HCT116 (cell line): ENCODE data around the gene LRRC56. TPM values are rescaled to one million over a fixed set of nuclear protein-coding genes. Genes with fewer than 3 reads are reported as not detected.

Source experiments
- ATAC-seq: fragments of 200-7000 bp; cut with Tn5 transposase; 2 replicates; pipeline ENCODE4 v1.9.1; 2020; ENCODE audit warnings: mild to moderate bottlenecking, moderate library complexity
- BruUV-seq: library from RNA; stranded (reverse); fragments of 400-500 nt; replicated peaks from 2 replicates; lab custom pipeline; 2021; lab: Mats Ljungman, UMichigan
- CTCF ChIA-PET: fragments of 300-600 bp; sonication (Branson Sonifier 250); formaldehyde crosslinking; loops from one replicate; lab custom pipeline; 2021; ENCODE audit warnings: antibody characterized with exemption; lab: Charles Lee
- POLR2A ChIA-PET: fragments of 300-600, 350-600 bp; sonication (Branson Sonifier 250); formaldehyde crosslinking; loops from one replicate; lab custom pipeline; 2021; ENCODE audit warnings: antibody characterized with exemption; lab: Charles Lee
- RAD21 ChIA-PET, 2 experiments: fragments of 300-600 bp; sonication (Branson Sonifier 250); formaldehyde crosslinking; loops; one replicate each; lab custom pipeline; 2023; ENCODE audit warnings: low total read pairs in 2 of 2; ENCODE audit not compliant: uncharacterized antibody in 2 of 2, unreplicated experiment in 2 of 2, low non-redundant PET in 1 of 2; lab: Charles Lee
- DNase-seq: peaks from one replicate; pipeline ENCODE4 v3.0.0-alpha.2; 2010; ENCODE audit warnings: low read depth, low spot score
- H2AFZ ChIP-seq: fragments of 200-600 bp; shearing (Covaris generic), sonication (generic); 2 replicates; pipeline ENCODE4 v1.6.1; 2017; ENCODE audit warnings: low read depth, mixed run types, mixed read lengths, antibody characterized with exemption, low read length; ENCODE audit not compliant: poor library complexity, severe bottlenecking
- H3K27ac ChIP-seq: 2 replicates; pipeline ENCODE4 v1.5.1; 2012; ENCODE audit warnings: low read depth, low read length
- H3K27me3 ChIP-seq: fragments of 200-600 bp; sonication (generic); 2 replicates; pipeline ENCODE4 v1.6.1; 2016; ENCODE audit warnings: mixed run types, low read length, mixed read lengths; ENCODE audit not compliant: insufficient read depth
- H3K36me3 ChIP-seq, 2 experiments: fragments of 200-500 bp in 1 of 2; fragments of 200-600 bp in 1 of 2; sonication (Bioruptor generic) in 1 of 2; sonication (generic) in 1 of 2; 2 replicates each; pipeline versions ENCODE4 v1.5.1 to v1.6.1; 2014 to 2016; ENCODE audit warnings: low read length in 2 of 2, inconsistent platforms in 1 of 2, mixed read lengths in 1 of 2, mixed run types in 1 of 2; ENCODE audit not compliant: insufficient read depth in 2 of 2, control insufficient read depth in 1 of 2
- H3K4me1 ChIP-seq, 2 experiments: fragments of 200-600 bp in 1 of 2; sonication (generic) in 1 of 2; 2 replicates each; pipeline versions ENCODE4 v1.5.1 to v1.6.1; 2012 to 2017; ENCODE audit warnings: low read length in 2 of 2, inconsistent platforms in 1 of 2, mild to moderate bottlenecking in 1 of 2, mixed read lengths in 1 of 2, mixed run types in 1 of 2, moderate library complexity in 1 of 2; ENCODE audit not compliant: insufficient read depth in 2 of 2, control insufficient read depth in 1 of 2
- H3K4me2 ChIP-seq: fragments of 200-600 bp; sonication (generic); 2 replicates; pipeline ENCODE4 v1.6.1; 2017; ENCODE audit warnings: mixed run types, low read length, mixed read lengths
- H3K4me3 ChIP-seq, 2 experiments: fragments of 200-600 bp in 1 of 2; sonication (generic) in 1 of 2; replicated peaks in 1 of 2; 2 replicates each; pipeline ENCODE4 v1.5.1; 2011 to 2016; ENCODE audit warnings: low read length in 2 of 2, control low read depth in 1 of 2, low read depth in 1 of 2, mild to moderate bottlenecking in 1 of 2, mixed read lengths in 1 of 2, mixed run types in 1 of 2
- H3K79me2 ChIP-seq: fragments of 200-600 bp; sonication (generic); 2 replicates; pipeline ENCODE4 v1.6.1; 2017; ENCODE audit warnings: mild to moderate bottlenecking, mixed run types, low read length, moderate library complexity, mixed read lengths; ENCODE audit not compliant: insufficient read depth
- H3K9ac ChIP-seq: fragments of 200-600 bp; sonication (generic); 2 replicates; pipeline ENCODE4 v1.6.1; 2016; ENCODE audit warnings: low read length, mixed read lengths
- H3K9me2 ChIP-seq: fragments of 200-600 bp; sonication (generic), shearing (Covaris generic); 2 replicates; pipeline ENCODE4 v1.6.1; 2017; ENCODE audit warnings: mixed run types, mild to moderate bottlenecking, moderate library complexity; ENCODE audit not compliant: insufficient read depth
- H3K9me3 ChIP-seq, 2 experiments: fragments of 200-500 bp in 1 of 2; fragments of 200-600 bp in 1 of 2; sonication (Bioruptor generic) in 1 of 2; sonication (generic) in 1 of 2; 2 replicates each; pipeline ENCODE4 v1.6.1; 2014 to 2017; ENCODE audit warnings: low read length in 2 of 2, mixed read lengths in 2 of 2, inconsistent platforms in 1 of 2, low read depth in 1 of 2, mild to moderate bottlenecking in 1 of 2, mixed run types in 1 of 2, moderate library complexity in 1 of 2; ENCODE audit not compliant: control insufficient read depth in 1 of 2, insufficient read depth in 1 of 2
- H4K20me1 ChIP-seq: fragments of 200-600 bp; sonication (generic), shearing (Covaris generic); 2 replicates; pipeline ENCODE4 v1.6.1; 2017; ENCODE audit warnings: mixed run types, mild to moderate bottlenecking, moderate library complexity; ENCODE audit not compliant: insufficient read depth
- EGR1 ChIP-seq: IDR thresholded peaks from 2 replicates; pipeline ENCODE4 v1.6.1; 2012; ENCODE audit warnings: low read depth
- ELF1 ChIP-seq: IDR thresholded peaks from 2 replicates; pipeline ENCODE4 v1.6.1; 2012; ENCODE audit warnings: low read depth, borderline replicate concordance
- EZH2 ChIP-seq: fragments of 200-600 bp; sonication (generic); IDR thresholded peaks from 2 replicates; pipeline ENCODE4 v1.6.1; 2017; ENCODE audit warnings: antibody characterized with exemption, mixed run types
- EZH2phosphoT487 ChIP-seq: fragments of 200-600 bp; IDR thresholded peaks from 2 replicates; pipeline ENCODE4 v1.6.1; 2018; ENCODE audit warnings: antibody characterized with exemption, borderline replicate concordance
- FOSL1 ChIP-seq: IDR thresholded peaks from 2 replicates; pipeline ENCODE4 v1.6.1; 2012; ENCODE audit warnings: low read depth
- POLR2A ChIP-seq: IDR thresholded peaks from 2 replicates; pipeline ENCODE4 v1.7.0; 2011; ENCODE audit warnings: borderline replicate concordance; ENCODE audit not compliant: insufficient read depth, insufficient read length; ENCODE audit errors: extremely low read depth
- POLR2AphosphoS5 ChIP-seq: IDR thresholded peaks from 2 replicates; pipeline ENCODE4 v1.6.1; 2011; ENCODE audit warnings: mild to moderate bottlenecking, low read depth, low read length, moderate library complexity
- SIN3A ChIP-seq: IDR thresholded peaks from 2 replicates; pipeline ENCODE4 v1.6.1; 2012; ENCODE audit warnings: low read depth
- SP1 ChIP-seq: IDR thresholded peaks from 2 replicates; pipeline ENCODE4 v1.6.1; 2012; ENCODE audit warnings: low read depth
- SRF ChIP-seq: IDR thresholded peaks from 2 replicates; pipeline ENCODE4 v1.6.1; 2012; ENCODE audit warnings: low read depth
- ZFX ChIP-seq: fragments of 450-650 bp; IDR thresholded peaks from 2 replicates; pipeline ENCODE4 v1.6.1; 2017
- ZNF274 ChIP-seq: fragments of 200-500 bp; sonication (Bioruptor generic); IDR thresholded peaks from 2 replicates; pipeline ENCODE4 v1.6.1; 2014; ENCODE audit warnings: mild to moderate bottlenecking, low read depth, low read length, inconsistent platforms
- intact Hi-C: fragments of 100-400 bp; cut with micrococcal nuclease; formaldehyde crosslinking; loops from 2 replicates; pipeline ENCODE4 v1.10.0; 2022
- total RNA-seq: library from RNA; stranded (reverse); gene quantifications from one replicate; pipeline ENCODE4 v1.2.1, GENCODE V29; 2021; ENCODE audit not compliant: unreplicated experiment
- TF ChIP-seq, protein P1 (sequence below): IDR thresholded peaks from 2 replicates; pipeline ENCODE4 v1.6.1; 2012
- TF ChIP-seq, protein P2 (sequence below): IDR thresholded peaks from 2 replicates; pipeline ENCODE4 v1.6.1; 2011; ENCODE audit warnings: mild to moderate bottlenecking, low read length, moderate library complexity; ENCODE audit not compliant: insufficient replicate concordance; ENCODE audit errors: extremely low read depth
- TF ChIP-seq, protein P3 (sequence below), 3 experiments: fragments of 200-600 bp in 1 of 3; sonication (generic) in 1 of 3; IDR thresholded peaks in 2 of 3; conservative IDR thresholded peaks in 1 of 3; 2 replicates each; pipeline ENCODE4 v1.5.1; 2012 to 2017; ENCODE audit warnings: low read depth in 2 of 3, low read length in 2 of 3, antibody characterized with exemption in 1 of 3, borderline replicate concordance in 1 of 3, control low read depth in 1 of 3, mild to moderate bottlenecking in 1 of 3, mixed read lengths in 1 of 3, mixed run types in 1 of 3, moderate library complexity in 1 of 3; ENCODE audit not compliant: insufficient read depth in 1 of 3
- TF ChIP-seq, protein P4 (sequence below): IDR thresholded peaks from 2 replicates; pipeline ENCODE4 v1.6.1; 2012

LRRC56 gene
- total RNA-seq, 1 experiment from 2014 or later = 9.1 TPM

DNA sequence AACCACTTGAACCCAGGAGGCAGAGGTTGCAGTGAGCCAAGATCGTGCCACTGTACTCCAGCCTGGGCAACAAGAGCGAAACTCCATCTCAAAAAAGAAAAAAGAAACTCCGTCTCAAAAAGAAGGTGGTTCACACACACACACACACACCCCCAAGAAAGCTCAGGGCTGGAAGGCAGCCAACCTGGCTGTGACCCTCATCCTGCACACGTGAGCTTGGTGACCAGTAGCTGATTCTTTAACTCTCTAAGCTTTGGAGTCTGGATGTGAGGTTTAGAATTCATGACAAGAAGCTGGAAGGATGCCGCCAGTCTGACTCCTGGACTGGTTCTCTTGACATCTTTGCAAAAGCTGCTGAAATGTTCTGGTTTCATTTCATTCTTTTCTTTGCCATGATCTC is 28.4 kb upstream of the LRRC56 start (continued):
- no peak for TF ChIP-seq SRF
- TF ChIP-seq SP1 = no peak
- no peak for TF ChIP-seq ELF1
- TF ChIP-seq, protein P1, sequence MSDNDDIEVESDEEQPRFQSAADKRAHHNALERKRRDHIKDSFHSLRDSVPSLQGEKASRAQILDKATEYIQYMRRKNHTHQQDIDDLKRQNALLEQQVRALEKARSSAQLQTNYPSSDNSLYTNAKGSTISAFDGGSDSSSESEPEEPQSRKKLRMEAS = no peak
- no peak for TF ChIP-seq ZNF274

DNA sequence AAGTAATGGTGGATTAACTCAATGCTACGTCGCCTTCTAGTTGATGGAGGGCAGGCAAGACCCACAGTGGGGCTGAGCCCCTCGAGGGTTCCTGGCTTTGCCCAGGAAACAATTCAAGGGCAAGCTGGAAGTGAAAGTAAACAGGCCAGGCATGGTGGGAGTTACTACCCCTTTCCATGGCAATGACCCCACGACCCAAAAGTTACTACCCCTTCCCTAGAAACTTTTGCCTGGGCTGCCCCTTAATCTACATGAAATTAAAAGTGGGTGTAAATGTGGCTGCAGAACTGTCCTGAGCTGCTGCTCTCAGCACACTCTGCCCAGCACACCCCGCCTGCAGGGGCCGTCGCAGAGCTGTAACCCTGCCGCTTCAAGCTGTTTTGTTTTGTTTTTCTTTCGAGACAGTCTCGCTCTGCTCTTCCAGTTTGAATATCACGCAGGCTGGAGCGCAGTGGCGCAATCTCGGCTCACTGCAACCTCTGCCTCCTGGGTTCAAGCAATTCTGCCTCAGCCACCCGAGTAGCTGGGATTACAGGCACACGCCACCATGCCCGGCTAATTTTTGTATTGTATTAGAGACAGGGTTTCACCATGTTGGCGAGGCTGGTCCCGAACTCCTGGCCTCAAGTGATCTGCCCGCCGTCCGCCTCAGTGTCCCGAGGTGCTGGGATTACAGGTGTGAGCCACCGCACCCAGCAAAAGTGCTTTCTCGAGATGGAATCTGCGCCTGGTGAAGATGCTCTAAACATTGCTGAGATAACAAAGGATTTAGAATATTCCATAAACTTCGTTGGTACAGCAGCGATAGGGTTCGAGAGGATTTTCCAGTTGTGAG is 24.3 kb upstream of the LRRC56 start:
- Histone ChIP-seq H3K36me3 (peaks cover 0 to 16% of the 10 kb centered on the region in 2 experiments; a peak in 2 of 4 replicates), H3K4me1 (no peaks in the 10 kb centered on the region), H3K27ac (no peak overlapping the region), H3K9me3 (peaks cover 0 to 17% of the 10 kb centered on the region in 2 experiments; a peak in 1 of 4 replicates), H3K27me3 (no peaks in the 10 kb centered on the region), H3K4me3 (no peak overlapping the region), H3K4me2 (no peak overlapping the region), H3K79me2 (peaks cover 4% of the 10 kb centered on the region; the same call in 1 of the 2 replicates), H2AFZ (no peak overlapping the region), H3K9ac (no peak overlapping the region), H4K20me1 (no peaks in the 10 kb centered on the region), H3K9me2 (no peaks in the 10 kb centered on the region)
- DNase-seq (no peak), ATAC-seq (no peak)
- ChIA-PET RAD21 (no interaction called here), POLR2A (no interaction called here), CTCF (no interaction called here)
- BruUV-seq = no TSS peak
- intact Hi-C loops = no loop called here
- TF ChIP-seq POLR2AphosphoS5 (no peak), SIN3A (no peak), POLR2A (no peak), EZH2phosphoT487 (no peak), EGR1 (no peak), ZNF274 (no peak), FOSL1 (no peak), ZFX (no peak), EZH2 (no peak), ELF1 (no peak)
- TF ChIP-seq, protein P2, sequence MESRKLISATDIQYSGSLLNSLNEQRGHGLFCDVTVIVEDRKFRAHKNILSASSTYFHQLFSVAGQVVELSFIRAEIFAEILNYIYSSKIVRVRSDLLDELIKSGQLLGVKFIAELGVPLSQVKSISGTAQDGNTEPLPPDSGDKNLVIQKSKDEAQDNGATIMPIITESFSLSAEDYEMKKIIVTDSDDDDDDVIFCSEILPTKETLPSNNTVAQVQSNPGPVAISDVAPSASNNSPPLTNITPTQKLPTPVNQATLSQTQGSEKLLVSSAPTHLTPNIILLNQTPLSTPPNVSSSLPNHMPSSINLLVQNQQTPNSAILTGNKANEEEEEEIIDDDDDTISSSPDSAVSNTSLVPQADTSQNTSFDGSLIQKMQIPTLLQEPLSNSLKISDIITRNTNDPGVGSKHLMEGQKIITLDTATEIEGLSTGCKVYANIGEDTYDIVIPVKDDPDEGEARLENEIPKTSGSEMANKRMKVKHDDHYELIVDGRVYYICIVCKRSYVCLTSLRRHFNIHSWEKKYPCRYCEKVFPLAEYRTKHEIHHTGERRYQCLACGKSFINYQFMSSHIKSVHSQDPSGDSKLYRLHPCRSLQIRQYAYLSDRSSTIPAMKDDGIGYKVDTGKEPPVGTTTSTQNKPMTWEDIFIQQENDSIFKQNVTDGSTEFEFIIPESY = no peak
- TF ChIP-seq, protein P1 = no peak
- TF ChIP-seq, protein P3, sequence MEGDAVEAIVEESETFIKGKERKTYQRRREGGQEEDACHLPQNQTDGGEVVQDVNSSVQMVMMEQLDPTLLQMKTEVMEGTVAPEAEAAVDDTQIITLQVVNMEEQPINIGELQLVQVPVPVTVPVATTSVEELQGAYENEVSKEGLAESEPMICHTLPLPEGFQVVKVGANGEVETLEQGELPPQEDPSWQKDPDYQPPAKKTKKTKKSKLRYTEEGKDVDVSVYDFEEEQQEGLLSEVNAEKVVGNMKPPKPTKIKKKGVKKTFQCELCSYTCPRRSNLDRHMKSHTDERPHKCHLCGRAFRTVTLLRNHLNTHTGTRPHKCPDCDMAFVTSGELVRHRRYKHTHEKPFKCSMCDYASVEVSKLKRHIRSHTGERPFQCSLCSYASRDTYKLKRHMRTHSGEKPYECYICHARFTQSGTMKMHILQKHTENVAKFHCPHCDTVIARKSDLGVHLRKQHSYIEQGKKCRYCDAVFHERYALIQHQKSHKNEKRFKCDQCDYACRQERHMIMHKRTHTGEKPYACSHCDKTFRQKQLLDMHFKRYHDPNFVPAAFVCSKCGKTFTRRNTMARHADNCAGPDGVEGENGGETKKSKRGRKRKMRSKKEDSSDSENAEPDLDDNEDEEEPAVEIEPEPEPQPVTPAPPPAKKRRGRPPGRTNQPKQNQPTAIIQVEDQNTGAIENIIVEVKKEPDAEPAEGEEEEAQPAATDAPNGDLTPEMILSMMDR (IDR thresholded peaks at IDR 0.05 in 2 of 3, conservative IDR thresholded peaks at IDR 0.05 in 1 of 3; ENCODE audit: borderline replicate concordance in 1 of 3, insufficient read depth in 1 of 3, low read depth in 2 of 3, low read length in 2 of 3) = no peak
- TF ChIP-seq, protein P4, sequence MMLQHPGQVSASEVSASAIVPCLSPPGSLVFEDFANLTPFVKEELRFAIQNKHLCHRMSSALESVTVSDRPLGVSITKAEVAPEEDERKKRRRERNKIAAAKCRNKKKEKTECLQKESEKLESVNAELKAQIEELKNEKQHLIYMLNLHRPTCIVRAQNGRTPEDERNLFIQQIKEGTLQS = no peak
